Measurements from ENCODE around the gene UVRAG. TPM values are rescaled to one million over a fixed set of nuclear protein-coding genes. Genes with fewer than 3 reads are reported as not detected.

The UVRAG gene
- total RNA-seq, 1 donor from 2014 or later = 103 TPM

GRCh38 chr11:75822541-75822940 is 7.5 kb downstream of the UVRAG start:
- H3K9me3 Mint-ChIP-seq = no peaks in the 10 kb centered on the region

GRCh38 chr11:75823415-75823814 is 8.4 kb downstream of the UVRAG start:
- DNase-seq = no peak
- intact Hi-C loops (cut with micrococcal nuclease) = loop anchor here (2.0 to 5.0 kb wide), 3 partner anchors 804 to 873 kb away; partner anchors contain the start of gene LRRC32
- no peak for TF ChIP-seq CTCF (IDR thresholded peaks at IDR 0.05)
- CTCF ChIA-PET = interaction anchor here (2.0 kb wide), 1 partner anchor 20 kb away, joined by 6 read pairs; no protein-coding TSS in a partner anchor
- Mint-ChIP-seq H3K4me3 (no peak overlapping the region), H3K9me3 (no peaks in the 10 kb centered on the region), H3K4me1 (peaks cover 88% of the 10 kb centered on the region), H3K27me3 (no peaks in the 10 kb centered on the region), H3K36me3 (ENCODE audit: low read depth) (peaks cover 36% of the 10 kb centered on the region), H3K27ac (peak overlapping the region; percentile 76)
- ATAC-seq (ENCODE audit: low read depth) = no peak
- POLR2A ChIA-PET = interaction anchor here (1.0 to 5.2 kb wide), 6 partner anchors 10 to 70 kb away, joined by 3 to 94 read pairs (median 14); partner anchors contain the start of gene UVRAG

More at GRCh38 chr11:75822541-75822940, 7.5 kb downstream of the UVRAG start:
- Mint-ChIP-seq H3K27me3 (no peaks in the 10 kb centered on the region), H3K4me1 (peaks cover 90% of the 10 kb centered on the region), H3K4me3 (peak overlapping the region; percentile 56), H3K27ac (peak overlapping the region; percentile 76), H3K36me3 (ENCODE audit: low read depth) (peaks cover 36% of the 10 kb centered on the region)
- DNase-seq = no peak
- no peak for TF ChIP-seq CTCF (IDR thresholded peaks at IDR 0.05)
- CTCF ChIA-PET = interaction anchor here (1.4 to 2.0 kb wide), 2 partner anchors 19 to 46 kb away, joined by 5 to 6 read pairs; no protein-coding TSS in a partner anchor
- ATAC-seq (ENCODE audit: low read depth) = no peak
- intact Hi-C loops (cut with micrococcal nuclease) = loop anchor here (2.0 to 5.0 kb wide), 3 partner anchors 805 to 872 kb away; partner anchors contain the start of gene LRRC32
- POLR2A ChIA-PET = interaction anchor here (0.6 to 5.2 kb wide), 7 partner anchors 10 to 70 kb away, joined by 3 to 94 read pairs (median 5); partner anchors contain the start of gene UVRAG

GRCh38 chr11:75823946-75824345 is 8.9 kb downstream of the UVRAG start:
- H3K27me3 Mint-ChIP-seq = no peaks in the 10 kb centered on the region
- no peak for TF ChIP-seq CTCF (IDR thresholded peaks at IDR 0.05)
- POLR2A ChIA-PET = interaction anchor here (0.6 to 5.2 kb wide), 11 partner anchors 11 to 872 kb away, joined by 3 to 94 read pairs (median 6); partner anchors contain the start of gene UVRAG
- H3K36me3 Mint-ChIP-seq (ENCODE audit: low read depth) = peaks cover 36% of the 10 kb centered on the region
- DNase-seq = no peak
- peaks cover 86% of the 10 kb centered on the region for H3K4me1 Mint-ChIP-seq
- peak overlapping the region; percentile 81 for H3K4me3 Mint-ChIP-seq
- H3K27ac Mint-ChIP-seq = peak overlapping the region; percentile 76
- intact Hi-C loops (cut with micrococcal nuclease) = loop anchor here (1.0 to 5.0 kb wide), 9 partner anchors 9 to 873 kb away; partner anchors contain the start of genes LRRC32 and UVRAG
- ATAC-seq (ENCODE audit: low read depth) = no peak
- CTCF ChIA-PET = interaction anchor here (1.0 kb wide), 1 partner anchor 43 kb away, joined by 3 read pairs; no protein-coding TSS in a partner anchor
- no peaks in the 10 kb centered on the region for H3K9me3 Mint-ChIP-seq

GRCh38 chr11:75826461-75827230 is 11.6 kb downstream of the UVRAG start:
- peak overlapping the region; percentile 76 for H3K27ac Mint-ChIP-seq
- TF ChIP-seq CTCF (IDR thresholded peaks at IDR 0.05) = no peak
- ChIA-PET POLR2A (interaction anchor here (0.6 to 5.2 kb wide), 5 partner anchors 10 to 846 kb away, joined by 3 to 94 read pairs (median 4); partner anchors contain the start of gene UVRAG), CTCF (interaction anchor here (1.4 kb wide), 1 partner anchor 24 kb away, joined by 4 read pairs; no protein-coding TSS in a partner anchor)
- peak overlapping the region; percentile 63 for H3K4me3 Mint-ChIP-seq
- no peaks in the 10 kb centered on the region for H3K9me3 Mint-ChIP-seq
- H3K27me3 Mint-ChIP-seq = no peaks in the 10 kb centered on the region
- DNase-seq (no peak), ATAC-seq (ENCODE audit: low read depth) (no peak)
- peaks cover 45% of the 10 kb centered on the region for H3K36me3 Mint-ChIP-seq (ENCODE audit: low read depth)
- peaks cover 87% of the 10 kb centered on the region for H3K4me1 Mint-ChIP-seq
- intact Hi-C loops (cut with micrococcal nuclease) = no loop called here
